ENCODE results near the gene TTC12. TPM values are rescaled to one million over a fixed set of nuclear protein-coding genes. Genes with fewer than 3 reads are reported as not detected.

Gene TTC12
- total RNA-seq, 1 donor from 2014 or later: 49.1 TPM

- H3K4me1 Mint-ChIP-seq: peaks cover 40% of the 10 kb centered on the region
- no peak overlapping the region for H3K4me3 Mint-ChIP-seq
- peaks cover 32% of the 10 kb centered on the region for H3K36me3 Mint-ChIP-seq
These were observed 3.0 kb downstream of the TTC12 start for GRCh38 chr11:113317339-113317738.

GRCh38 chr11:113319085-113319484 lies 4.7 kb downstream of the TTC12 start:
- no peak overlapping the region for H3K27ac Mint-ChIP-seq
- no peak for DNase-seq (ENCODE audit: low spot score in 2 of 2, unreplicated experiment in 2 of 2)
- H3K4me1 Mint-ChIP-seq: peaks cover 43% of the 10 kb centered on the region
- H3K9me3 Mint-ChIP-seq: peaks cover 20% of the 10 kb centered on the region
- no peak overlapping the region for H3K4me3 Mint-ChIP-seq
- TF ChIP-seq CTCF (IDR thresholded peaks at IDR 0.05; ENCODE audit: unreplicated experiment): no peak
- no peaks in the 10 kb centered on the region for H3K27me3 Mint-ChIP-seq (ENCODE audit: low read depth)
- peaks cover 38% of the 10 kb centered on the region for H3K36me3 Mint-ChIP-seq

More at GRCh38 chr11:113317339-113317738, 3.0 kb downstream of the TTC12 start:
- peak overlapping the region; percentile 60 for H3K27ac Mint-ChIP-seq
- peaks cover 20% of the 10 kb centered on the region for H3K9me3 Mint-ChIP-seq
- no peaks in the 10 kb centered on the region for H3K27me3 Mint-ChIP-seq (ENCODE audit: low read depth)
- no peak for TF ChIP-seq CTCF (IDR thresholded peaks at IDR 0.05; ENCODE audit: unreplicated experiment)
- no peak for DNase-seq (ENCODE audit: low spot score in 2 of 2, unreplicated experiment in 2 of 2)

GRCh38 chr11:113322158-113322557 lies 7.8 kb downstream of the TTC12 start:
- Mint-ChIP-seq H3K4me1 (peaks cover 23% of the 10 kb centered on the region), H3K27ac (no peak overlapping the region), H3K9me3 (peaks cover 20% of the 10 kb centered on the region), H3K36me3 (peaks cover 53% of the 10 kb centered on the region), H3K27me3 (ENCODE audit: low read depth) (no peaks in the 10 kb centered on the region), H3K4me3 (no peak overlapping the region)
- TF ChIP-seq CTCF (IDR thresholded peaks at IDR 0.05; ENCODE audit: unreplicated experiment): no peak
- no peak for DNase-seq (ENCODE audit: low spot score in 2 of 2, unreplicated experiment in 2 of 2)

- H3K27ac Mint-ChIP-seq: no peak overlapping the region
- peaks cover 17% of the 10 kb centered on the region for H3K4me1 Mint-ChIP-seq
- no peak for DNase-seq (ENCODE audit: low spot score in 2 of 2, unreplicated experiment in 2 of 2)
- H3K27me3 Mint-ChIP-seq (ENCODE audit: low read depth): no peaks in the 10 kb centered on the region
- peaks cover 10% of the 10 kb centered on the region for H3K9me3 Mint-ChIP-seq
- no peak overlapping the region for H3K4me3 Mint-ChIP-seq
- TF ChIP-seq CTCF (IDR thresholded peaks at IDR 0.05; ENCODE audit: unreplicated experiment): no peak
- peaks cover 54% of the 10 kb centered on the region for H3K36me3 Mint-ChIP-seq
These were observed 9.9 kb downstream of the TTC12 start for GRCh38 chr11:113324250-113324649.

- no peak for DNase-seq (ENCODE audit: low spot score in 2 of 2, unreplicated experiment in 2 of 2)
- Mint-ChIP-seq H3K27ac (no peak overlapping the region), H3K9me3 (no peaks in the 10 kb centered on the region), H3K36me3 (peaks cover 44% of the 10 kb centered on the region), H3K4me3 (no peak overlapping the region), H3K4me1 (peaks cover 37% of the 10 kb centered on the region), H3K27me3 (ENCODE audit: low read depth) (no peaks in the 10 kb centered on the region)
- TF ChIP-seq CTCF (IDR thresholded peaks at IDR 0.05; ENCODE audit: unreplicated experiment): no peak
These were observed 15.3 kb downstream of the TTC12 start for GRCh38 chr11:113329725-113330124.

- peaks cover 8% of the 10 kb centered on the region for H3K9me3 Mint-ChIP-seq
- H3K27me3 Mint-ChIP-seq (ENCODE audit: low read depth): no peaks in the 10 kb centered on the region
- DNase-seq (ENCODE audit: low spot score in 2 of 2, unreplicated experiment in 2 of 2): no peak
- H3K27ac Mint-ChIP-seq: peak overlapping the region; percentile 76
- H3K4me1 Mint-ChIP-seq: peaks cover 37% of the 10 kb centered on the region
- TF ChIP-seq CTCF (IDR thresholded peaks at IDR 0.05; ENCODE audit: unreplicated experiment): no peak
- H3K36me3 Mint-ChIP-seq: peaks cover 50% of the 10 kb centered on the region
- H3K4me3 Mint-ChIP-seq: no peak overlapping the region
These were observed 17.1 kb downstream of the TTC12 start for GRCh38 chr11:113331441-113331840.
